ENCODE measurements around the gene MAN2B2. TPM values are rescaled to one million over a fixed set of nuclear protein-coding genes. Genes with fewer than 3 reads are reported as not detected.
A peak's percentile ranks its signal among the peaks of the same experiment; 100 is the strongest.
"Not testable (repeated sequence)": the region's sequence is repeated elsewhere in the genome, so short reads cannot be mapped to it uniquely, and the experiment has no call there.

Gene MAN2B2
- total RNA-seq, 1 donor from 2014 or later: 41.5 TPM

GRCh38 chr4:6634746-6635145 is 59.8 kb downstream of the MAN2B2 start:
- ATAC-seq (no peak), DNase-seq (ENCODE audit: low spot score) (no peak)

- no peak for ATAC-seq
- DNase-seq (ENCODE audit: low spot score): no peak
Measured at GRCh38 chr4:6639137-6639680, 64.2 kb downstream of the MAN2B2 start.

DNA sequence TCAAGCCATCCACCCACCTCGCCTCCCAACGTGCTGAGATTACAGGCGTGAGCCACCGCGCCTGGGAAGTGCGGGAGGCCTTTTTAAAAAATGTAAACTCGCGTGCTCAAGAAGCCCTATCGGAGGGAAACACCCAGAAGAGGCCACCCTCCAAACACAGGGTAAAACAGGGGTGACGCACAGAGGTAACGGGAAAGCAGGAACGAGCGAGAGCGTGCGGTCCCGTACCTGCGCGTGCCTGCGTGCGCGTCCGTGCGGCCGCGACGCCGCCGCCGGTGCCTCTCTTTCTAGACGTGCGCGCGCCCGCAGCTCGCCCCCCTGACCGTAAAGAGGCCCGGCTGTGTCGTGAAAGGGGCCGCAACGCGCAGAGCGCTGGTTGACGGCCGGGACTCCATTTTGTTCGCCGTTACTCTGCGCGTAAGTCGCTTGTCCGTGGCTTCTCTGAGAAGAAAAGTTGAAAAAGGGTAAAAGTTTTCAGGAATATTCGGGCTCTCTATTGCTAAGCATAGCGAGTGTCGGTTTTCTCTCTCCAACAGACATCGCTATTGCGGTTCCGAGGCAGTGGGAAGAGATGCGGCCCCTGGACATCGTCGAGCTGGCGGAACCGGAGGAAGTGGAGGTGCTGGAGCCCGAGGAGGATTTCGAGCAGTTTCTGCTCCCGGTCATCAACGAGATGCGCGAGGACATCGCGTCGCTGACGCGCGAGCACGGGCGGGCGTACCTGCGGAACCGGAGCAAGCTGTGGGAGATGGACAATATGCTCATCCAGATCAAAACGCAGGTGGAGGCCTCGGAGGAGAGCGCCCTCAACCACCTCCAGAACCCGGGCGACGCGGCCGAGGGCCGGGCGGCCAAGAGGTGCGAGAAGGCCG is 65.5 kb downstream of the MAN2B2 start, which contains the start of gene MRFAP1:
Gene MRFAP1, plus strand, starts transcription at position 394 of the 872 bp plus-strand sequence. Its CDS starts 178 bp downstream, at position 572.
- DNase-seq (ENCODE audit: low spot score) (peak; percentile 96), ATAC-seq (peak; percentile 96)

DNA sequence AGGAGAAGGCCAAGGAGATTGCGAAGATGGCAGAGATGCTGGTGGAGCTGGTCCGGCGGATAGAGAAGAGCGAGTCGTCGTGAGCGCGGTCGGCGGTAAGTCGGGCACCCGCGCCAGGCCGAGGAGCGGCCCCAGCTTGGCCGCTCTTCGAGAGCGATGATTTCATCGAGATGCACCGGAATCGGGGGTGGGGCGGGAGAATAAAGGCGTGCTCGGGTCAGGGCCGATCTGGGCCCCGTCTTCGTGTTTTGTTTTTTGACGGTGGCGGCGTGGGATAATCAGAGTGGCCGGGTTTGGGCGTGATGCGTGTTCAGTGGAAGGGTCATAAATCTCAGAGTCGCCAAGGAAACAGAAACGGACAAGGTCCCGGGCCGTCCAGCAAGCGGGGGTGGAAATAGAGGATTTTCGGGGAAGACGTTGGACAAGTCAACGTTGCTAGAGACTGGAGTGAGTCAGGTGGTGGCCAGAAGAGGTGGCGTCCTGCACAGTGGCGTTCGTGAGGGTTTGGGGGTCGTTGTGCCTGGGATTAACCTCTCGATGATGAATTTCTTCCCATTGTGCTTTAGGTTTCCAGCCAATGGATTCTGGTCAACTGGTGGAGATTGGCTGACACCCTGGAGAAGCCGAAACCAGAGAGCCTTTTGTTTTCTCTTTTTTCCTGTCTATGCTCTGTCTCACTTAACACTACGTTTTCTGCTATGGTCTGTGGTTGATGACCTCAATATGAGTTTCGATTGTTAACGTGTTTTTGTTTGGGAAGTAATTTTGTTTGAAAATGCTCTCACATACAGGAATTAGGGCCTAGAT is 66.4 kb downstream of the MAN2B2 start:
- ATAC-seq (peak; percentile 56), DNase-seq (ENCODE audit: low spot score) (peak; percentile 59)

- ATAC-seq (no peak), DNase-seq (ENCODE audit: low spot score) (no peak)
Measured at GRCh38 chr4:6641971-6642320, 67.0 kb downstream of the MAN2B2 start.

DNA sequence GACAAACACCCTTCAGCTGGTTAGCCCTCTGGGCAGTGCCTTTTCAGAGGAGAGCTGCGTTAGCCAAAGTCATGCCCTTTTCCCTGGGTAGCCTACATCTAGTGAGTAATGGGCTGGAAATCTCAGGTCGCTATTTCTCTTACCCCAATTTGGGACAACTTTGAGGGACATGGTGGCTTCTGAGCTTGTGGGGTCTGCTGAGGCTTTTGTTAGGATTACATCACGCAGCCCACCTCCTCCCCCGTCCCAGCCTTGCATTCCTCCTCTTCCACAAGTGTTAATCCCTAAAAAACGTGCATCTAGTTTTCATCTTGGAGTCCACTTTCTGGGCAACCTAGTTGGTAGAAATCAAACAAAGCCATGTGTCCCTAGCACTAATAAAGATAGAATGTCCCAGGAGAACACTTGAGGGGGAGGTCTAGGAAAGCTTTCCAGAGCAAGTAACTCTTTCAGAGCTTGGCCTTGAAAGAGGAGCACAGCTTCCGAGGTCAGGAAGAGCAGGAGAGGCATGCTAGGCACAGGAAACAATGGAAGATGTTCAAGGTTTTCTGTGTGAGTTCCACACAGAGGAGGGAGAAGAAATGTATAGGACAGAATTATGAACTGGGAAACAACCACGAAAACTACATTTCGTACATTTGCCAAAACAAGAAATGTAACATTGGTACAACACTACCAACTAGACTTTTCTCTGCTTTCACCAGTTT is 68.3 kb downstream of the MAN2B2 start:
- DNase-seq (ENCODE audit: low spot score) (no peak), ATAC-seq (no peak)

GRCh38 chr4:6644792-6645530 is 70.0 kb downstream of the MAN2B2 start:
- ATAC-seq (no peak), DNase-seq (ENCODE audit: low spot score) (no peak)

- DNase-seq (ENCODE audit: low spot score): no peak
- ATAC-seq: no peak
Measured at GRCh38 chr4:6647169-6647568, 72.2 kb downstream of the MAN2B2 start.

DNA sequence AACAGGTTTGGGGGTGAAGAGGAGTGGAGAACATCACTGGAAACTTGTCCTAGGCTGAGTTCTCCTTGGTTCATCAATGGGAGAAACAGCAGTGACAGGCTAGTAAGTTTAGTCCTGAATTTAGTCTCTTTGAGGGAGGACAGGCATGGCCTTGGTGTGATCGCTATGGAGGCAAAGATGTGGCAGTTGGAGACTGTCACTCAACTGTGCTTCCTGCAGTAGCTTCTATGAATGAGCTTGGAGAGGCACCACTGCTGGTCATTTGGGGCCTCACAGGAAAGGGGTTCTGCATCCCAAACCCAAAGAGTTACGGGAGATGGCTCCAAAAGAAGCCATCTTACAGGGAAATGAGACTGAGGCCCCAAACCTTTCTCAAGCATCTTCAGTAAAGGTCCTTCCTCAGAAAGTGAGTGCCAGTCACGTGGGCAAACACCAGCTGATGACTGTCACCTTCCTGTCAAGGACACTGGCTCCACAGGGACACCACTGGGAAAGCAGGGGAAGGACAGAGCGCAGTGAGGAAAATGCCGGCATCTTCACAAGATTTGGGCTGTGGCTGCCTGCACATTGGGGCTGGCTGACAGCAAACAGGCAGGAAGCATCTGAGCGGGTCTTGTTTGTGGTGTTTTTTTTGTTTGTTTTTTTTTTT is 72.7 kb downstream of the MAN2B2 start:
- DNase-seq (ENCODE audit: low spot score) (no peak), ATAC-seq (no peak)

- ATAC-seq (no peak), DNase-seq (ENCODE audit: low spot score) (no peak)
Measured at GRCh38 chr4:6649216-6649615, 74.2 kb downstream of the MAN2B2 start.

GRCh38 chr4:6654211-6654610 is 79.2 kb downstream of the MAN2B2 start:
- not testable (repeated sequence) for ATAC-seq

GRCh38 chr4:6655291-6655690 is 80.3 kb downstream of the MAN2B2 start:
- ATAC-seq; DNase-seq (ENCODE audit: low spot score): not testable (repeated sequence)

More at GRCh38 chr4:6654211-6654610, 79.2 kb downstream of the MAN2B2 start:
- DNase-seq (ENCODE audit: low spot score): not testable (repeated sequence)

DNA sequence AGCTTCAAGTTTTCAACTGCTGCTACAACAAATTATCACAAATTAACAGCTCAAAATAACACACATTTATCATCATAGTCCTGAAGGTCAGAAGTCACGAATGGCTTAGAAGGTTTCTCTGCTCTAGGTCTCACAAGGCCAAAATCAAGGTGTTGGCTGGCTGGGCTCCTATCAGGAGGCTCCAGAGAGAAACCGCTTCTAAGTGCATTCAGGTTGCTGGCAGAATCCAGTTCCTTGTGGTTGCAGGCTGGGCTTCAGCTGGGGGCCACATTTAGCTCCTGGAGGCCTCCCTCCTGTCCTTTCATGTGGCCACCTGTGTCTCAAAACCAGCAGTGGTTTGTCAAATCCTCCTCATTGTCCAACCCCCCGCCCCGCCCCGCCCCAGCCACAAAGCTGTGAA is 80.9 kb downstream of the MAN2B2 start:
- no peak for ATAC-seq
- no peak for DNase-seq (ENCODE audit: low spot score)

GRCh38 chr4:6657242-6658208 is 82.5 kb downstream of the MAN2B2 start:
- DNase-seq (ENCODE audit: low spot score): no peak
- ATAC-seq: no peak

GRCh38 chr4:6658209-6658595 is 83.2 kb downstream of the MAN2B2 start:
- ATAC-seq (no peak), DNase-seq (ENCODE audit: low spot score) (no peak)

GRCh38 chr4:6658597-6659075 is 83.6 kb downstream of the MAN2B2 start:
- ATAC-seq (peak; percentile 81), DNase-seq (ENCODE audit: low spot score) (peak; percentile 46)

GRCh38 chr4:6659897-6660296 is 84.9 kb downstream of the MAN2B2 start:
- DNase-seq (ENCODE audit: low spot score) (no peak), ATAC-seq (no peak)

DNA sequence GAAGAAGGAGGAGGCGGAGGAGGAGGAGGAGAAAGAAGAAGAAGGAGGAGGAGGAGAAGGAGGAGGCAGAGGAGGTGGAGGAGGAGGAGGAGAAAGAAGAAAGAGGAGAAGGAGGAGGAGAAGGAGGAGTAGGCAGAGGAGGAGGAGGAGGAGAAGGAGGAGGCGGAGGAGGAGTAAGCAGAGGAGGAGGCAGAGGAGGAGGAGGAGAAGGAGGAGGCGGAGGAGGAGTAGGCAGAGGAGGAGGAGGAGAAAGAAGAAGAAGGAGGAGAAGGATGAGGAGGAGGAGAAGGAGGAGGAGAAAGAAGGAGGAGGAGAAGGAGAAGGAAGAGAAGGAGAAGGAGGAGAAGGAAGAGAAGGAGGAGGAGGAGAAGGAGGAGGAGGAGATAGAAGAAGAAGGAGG is 85.4 kb downstream of the MAN2B2 start:
- ATAC-seq (no peak), DNase-seq (ENCODE audit: low spot score) (no peak)

Data from left lobe of liver (tissue), 2 donors.